IPS-18c (cell line): ENCODE results near the gene MRPL57.
"Not testable (repeated sequence)": the region's sequence is repeated elsewhere in the genome, so short reads cannot be mapped to it uniquely, and the experiment has no call there.

Source experiments
- H3K4me3 ChIP-seq: 2 replicates; pipeline ENCODE4 v1.7.0; 2013; ENCODE audit warnings: low read depth, mild to moderate bottlenecking, low read length, moderate library complexity; ENCODE audit not compliant: insufficient read depth
- H3K9me3 ChIP-seq: one replicate; pipeline ENCODE4 v1.6.1; 2013; ENCODE audit warnings: mild to moderate bottlenecking, low read length, moderate library complexity; ENCODE audit not compliant: control insufficient read depth, insufficient read depth

The MRPL57 gene

GRCh38 chr13:21175656-21176214, 723 bp upstream of the MRPL57 start:
- H3K4me3 ChIP-seq, result peak overlapping the region; percentile 92
- H3K9me3 ChIP-seq, result no peaks in the 10 kb centered on the region

GRCh38 chr13:21176982-21177284, 475 bp downstream of the MRPL57 start:
- no peaks in the 10 kb centered on the region for H3K9me3 ChIP-seq

GRCh38 chr13:21181671-21182070, 5.2 kb downstream of the MRPL57 start:
- no peak overlapping the region for H3K4me3 ChIP-seq
- H3K9me3 ChIP-seq, result no peaks in the 10 kb centered on the region

More at GRCh38 chr13:21176982-21177284, 475 bp downstream of the MRPL57 start:
- H3K4me3 ChIP-seq, result peak overlapping the region; percentile 92

GRCh38 chr13:21186410-21186809, 10.0 kb downstream of the MRPL57 start:
- H3K9me3 ChIP-seq, H3K4me3 ChIP-seq: not testable (repeated sequence)

- H3K9me3 ChIP-seq, H3K4me3 ChIP-seq: not testable (repeated sequence)
Measured at GRCh38 chr13:21194756-21195155, 18.3 kb downstream of the MRPL57 start.

GRCh38 chr13:21197606-21198225, 21.3 kb downstream of the MRPL57 start:
- H3K9me3 ChIP-seq, H3K4me3 ChIP-seq: not testable (repeated sequence)

GRCh38 chr13:21198391-21198790, 21.9 kb downstream of the MRPL57 start:
- not testable (repeated sequence) for H3K9me3 ChIP-seq, H3K4me3 ChIP-seq

GRCh38 chr13:21201456-21202190, 25.2 kb downstream of the MRPL57 start:
- not testable (repeated sequence) for H3K4me3 ChIP-seq, H3K9me3 ChIP-seq

GRCh38 chr13:21202767-21203531, 26.5 kb downstream of the MRPL57 start:
- H3K9me3 ChIP-seq, result peaks cover 9% of the 10 kb centered on the region
- H3K4me3 ChIP-seq, result no peak overlapping the region

- H3K9me3 ChIP-seq, result no peaks in the 10 kb centered on the region
- no peak overlapping the region for H3K4me3 ChIP-seq
Measured at GRCh38 chr13:21208652-21209154, 32.2 kb downstream of the MRPL57 start.

GRCh38 chr13:21212138-21212775, 35.8 kb downstream of the MRPL57 start:
- no peak overlapping the region for H3K4me3 ChIP-seq
- H3K9me3 ChIP-seq, result no peaks in the 10 kb centered on the region

- not testable (repeated sequence) for H3K4me3 ChIP-seq, H3K9me3 ChIP-seq
Measured at GRCh38 chr13:21215419-21215818, 39.0 kb downstream of the MRPL57 start.

- no peak overlapping the region for H3K4me3 ChIP-seq
- no peaks in the 10 kb centered on the region for H3K9me3 ChIP-seq
Measured at GRCh38 chr13:21216332-21216731, 39.9 kb downstream of the MRPL57 start.

GRCh38 chr13:21218351-21219035, 42.0 kb downstream of the MRPL57 start:
- no peaks in the 10 kb centered on the region for H3K9me3 ChIP-seq
- H3K4me3 ChIP-seq, result no peak overlapping the region

- Histone ChIP-seq H3K9me3 (no peaks in the 10 kb centered on the region), H3K4me3 (no peak overlapping the region)
Measured at GRCh38 chr13:21219036-21219381, 42.6 kb downstream of the MRPL57 start.

- H3K4me3 ChIP-seq, H3K9me3 ChIP-seq: not testable (repeated sequence)
Measured at GRCh38 chr13:21219716-21220115, 43.3 kb downstream of the MRPL57 start.

- no peak overlapping the region for H3K4me3 ChIP-seq
- H3K9me3 ChIP-seq, result peaks cover 3% of the 10 kb centered on the region
Measured at GRCh38 chr13:21221268-21221667, 44.8 kb downstream of the MRPL57 start.
